Measurements from ENCODE around the gene RO60. TPM values are rescaled to one million over a fixed set of nuclear protein-coding genes. Genes with fewer than 3 reads are reported as not detected.

The RO60 gene
- polyA plus RNA-seq, 1 donor from 2014 or later: 36.7 TPM

DNA sequence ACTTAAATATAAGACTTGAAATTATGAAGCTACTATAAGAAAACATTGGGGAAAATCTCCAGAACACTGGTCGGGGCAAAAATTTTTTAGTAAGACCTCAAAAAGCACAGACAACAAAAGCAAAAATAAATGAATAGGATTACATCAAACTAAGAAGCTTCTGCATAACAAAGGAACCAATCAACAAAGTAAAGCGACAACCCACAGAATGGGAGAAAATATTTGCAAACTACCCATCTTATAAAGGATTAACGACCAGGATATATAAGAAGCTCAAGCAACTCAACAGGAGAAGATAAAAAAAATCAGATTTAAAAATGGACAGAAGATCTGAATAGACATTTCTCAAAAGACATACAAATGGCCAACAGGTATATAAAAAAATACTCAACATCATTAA, 19.4 kb upstream of the RO60 start:
- H3K9me2 ChIP-seq (ENCODE audit: insufficient read depth, low read length): no peaks in the 10 kb centered on the region
- no peak overlapping the region for H3K9ac ChIP-seq (ENCODE audit: low read length)
- no peak overlapping the region for H3K27ac ChIP-seq (ENCODE audit: low read length)
- peaks cover 3% of the 10 kb centered on the region for H3K9me3 ChIP-seq (ENCODE audit: low read length)
- no peaks in the 10 kb centered on the region for H3F3A ChIP-seq (ENCODE audit: insufficient read depth, low read length, poor library complexity, severe bottlenecking)
- no peak overlapping the region for H3K4me2 ChIP-seq (ENCODE audit: low read length)
- H3K27me3 ChIP-seq (ENCODE audit: insufficient read depth, low read depth, low read length): no peaks in the 10 kb centered on the region
- no peaks in the 10 kb centered on the region for H3K36me3 ChIP-seq (ENCODE audit: insufficient read depth, low read length)
- no peak overlapping the region for H2AFZ ChIP-seq (ENCODE audit: low read depth, low read length)
- no peak for TF ChIP-seq REST (IDR thresholded peaks at IDR 0.05; ENCODE audit: borderline replicate concordance)
- no peak for TF ChIP-seq POLR2AphosphoS5 (IDR thresholded peaks at IDR 0.05)
- no peak for TF ChIP-seq EZH2 (IDR thresholded peaks at IDR 0.05; ENCODE audit: borderline replicate concordance, insufficient read depth, low read length, poor library complexity, severe bottlenecking)
- TF ChIP-seq EP300 (conservative IDR thresholded peaks at IDR 0.05; ENCODE audit: poor library complexity, severe bottlenecking): no peak
- TF ChIP-seq TAF1 (IDR thresholded peaks at IDR 0.05; ENCODE audit: low read depth): no peak
- no peak for TF ChIP-seq RAD21 (conservative IDR thresholded peaks at IDR 0.05)
- no peak for TF ChIP-seq MXI1 (conservative IDR thresholded peaks at IDR 0.05; ENCODE audit: poor library complexity, severe bottlenecking)
- TF ChIP-seq, protein P1, sequence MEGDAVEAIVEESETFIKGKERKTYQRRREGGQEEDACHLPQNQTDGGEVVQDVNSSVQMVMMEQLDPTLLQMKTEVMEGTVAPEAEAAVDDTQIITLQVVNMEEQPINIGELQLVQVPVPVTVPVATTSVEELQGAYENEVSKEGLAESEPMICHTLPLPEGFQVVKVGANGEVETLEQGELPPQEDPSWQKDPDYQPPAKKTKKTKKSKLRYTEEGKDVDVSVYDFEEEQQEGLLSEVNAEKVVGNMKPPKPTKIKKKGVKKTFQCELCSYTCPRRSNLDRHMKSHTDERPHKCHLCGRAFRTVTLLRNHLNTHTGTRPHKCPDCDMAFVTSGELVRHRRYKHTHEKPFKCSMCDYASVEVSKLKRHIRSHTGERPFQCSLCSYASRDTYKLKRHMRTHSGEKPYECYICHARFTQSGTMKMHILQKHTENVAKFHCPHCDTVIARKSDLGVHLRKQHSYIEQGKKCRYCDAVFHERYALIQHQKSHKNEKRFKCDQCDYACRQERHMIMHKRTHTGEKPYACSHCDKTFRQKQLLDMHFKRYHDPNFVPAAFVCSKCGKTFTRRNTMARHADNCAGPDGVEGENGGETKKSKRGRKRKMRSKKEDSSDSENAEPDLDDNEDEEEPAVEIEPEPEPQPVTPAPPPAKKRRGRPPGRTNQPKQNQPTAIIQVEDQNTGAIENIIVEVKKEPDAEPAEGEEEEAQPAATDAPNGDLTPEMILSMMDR (IDR thresholded peaks at IDR 0.05; ENCODE audit: poor library complexity, severe bottlenecking): no peak
- no peak for TF ChIP-seq SMC3 (conservative IDR thresholded peaks at IDR 0.05; ENCODE audit: poor library complexity)
- peaks cover 9% of the 10 kb centered on the region for H3K79me2 ChIP-seq (replicated peaks; ENCODE audit: insufficient read depth, low read length)
- H3K4me3 ChIP-seq (ENCODE audit: low read length): no peak overlapping the region
- H4K20me1 ChIP-seq (ENCODE audit: insufficient read depth): no peaks in the 10 kb centered on the region

- TF ChIP-seq EP300 (conservative IDR thresholded peaks at IDR 0.05; ENCODE audit: poor library complexity, severe bottlenecking) (no peak), TAF1 (IDR thresholded peaks at IDR 0.05; ENCODE audit: low read depth) (no peak), MXI1 (conservative IDR thresholded peaks at IDR 0.05; ENCODE audit: poor library complexity, severe bottlenecking) (no peak), EZH2 (IDR thresholded peaks at IDR 0.05; ENCODE audit: borderline replicate concordance, insufficient read depth, low read length, poor library complexity, severe bottlenecking) (no peak), REST (IDR thresholded peaks at IDR 0.05; ENCODE audit: borderline replicate concordance) (no peak), SMC3 (conservative IDR thresholded peaks at IDR 0.05; ENCODE audit: poor library complexity) (no peak), POLR2AphosphoS5 (IDR thresholded peaks at IDR 0.05) (no peak), RAD21 (conservative IDR thresholded peaks at IDR 0.05) (no peak)
- TF ChIP-seq, protein P1 (IDR thresholded peaks at IDR 0.05; ENCODE audit: poor library complexity, severe bottlenecking): no peak
- no peaks in the 10 kb centered on the region for H3K27me3 ChIP-seq (ENCODE audit: insufficient read depth, low read depth, low read length)
- H2AFZ ChIP-seq (ENCODE audit: low read depth, low read length): no peak overlapping the region
These were observed 16.4 kb upstream of the RO60 start for GRCh38 chr1:193042766-193043691.

More at GRCh38 chr1:193042766-193043691, 16.4 kb upstream of the RO60 start:
- Histone ChIP-seq H3K36me3 (ENCODE audit: insufficient read depth, low read length) (no peaks in the 10 kb centered on the region), H3K9ac (ENCODE audit: low read length) (no peak overlapping the region), H3K79me2 (replicated peaks; ENCODE audit: insufficient read depth, low read length) (no peaks in the 10 kb centered on the region), H3K9me2 (ENCODE audit: insufficient read depth, low read length) (no peaks in the 10 kb centered on the region), H4K20me1 (ENCODE audit: insufficient read depth) (no peaks in the 10 kb centered on the region), H3F3A (ENCODE audit: insufficient read depth, low read length, poor library complexity, severe bottlenecking) (no peaks in the 10 kb centered on the region), H3K27ac (ENCODE audit: low read length) (no peak overlapping the region), H3K9me3 (ENCODE audit: low read length) (no peaks in the 10 kb centered on the region), H3K4me2 (ENCODE audit: low read length) (no peak overlapping the region), H3K4me3 (ENCODE audit: low read length) (no peak overlapping the region)
